Activated CD4-positive, CD25-positive, alpha-beta regulatory T cell treated with anti-CD3 and anti-CD28 coated beads, Interleukin-2, amount 50 U/mL, for 72 hours (primary cell): Measurements from ENCODE around the gene CNOT6.

Experiments used
- DNase-seq: peaks from one replicate; pipeline ENCODE4 v3.0.0; 2021

CNOT6 gene

GRCh38 chr5:180583738-180584137 lies 89.6 kb downstream of the CNOT6 start:
- no peak for DNase-seq

DNA sequence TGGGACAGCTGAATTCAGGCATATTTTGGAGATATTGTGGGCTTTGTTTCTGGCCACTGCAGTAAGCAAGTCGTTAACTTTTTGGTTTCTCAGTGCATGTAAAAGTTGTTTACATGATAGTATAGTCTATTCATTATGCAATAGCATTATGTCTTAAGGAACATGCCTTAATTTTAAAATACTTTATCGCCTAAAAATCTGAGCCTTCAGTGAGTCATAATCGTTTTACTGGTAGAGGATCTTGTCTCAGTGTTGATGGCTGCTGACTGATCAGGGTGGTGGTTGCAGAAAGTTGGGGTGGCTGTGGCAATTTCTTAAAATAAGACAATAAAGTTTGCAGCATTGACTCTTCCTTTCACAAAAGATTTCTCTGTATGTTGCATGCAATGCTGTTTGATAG lies 92.0 kb downstream of the CNOT6 start:
- DNase-seq, result no peak

DNA sequence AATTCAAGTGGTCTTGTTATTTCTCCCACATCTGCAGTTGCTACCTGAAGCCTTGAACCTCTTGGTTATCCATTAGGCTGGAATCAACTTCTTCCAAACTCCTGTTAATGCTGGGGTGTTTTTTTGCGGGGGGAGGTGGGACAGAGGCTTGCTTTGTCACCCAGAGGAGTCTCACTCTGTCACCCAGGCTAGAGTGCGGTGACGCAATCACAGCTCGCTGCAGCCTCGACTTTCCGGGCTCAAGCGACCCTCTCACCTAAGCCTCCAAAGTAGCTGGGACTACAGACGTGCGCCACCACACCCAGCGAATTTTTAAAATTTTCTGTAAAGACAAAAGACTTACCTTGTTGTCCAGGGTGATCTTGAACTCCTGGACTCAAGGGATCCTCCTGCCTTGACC lies 92.7 kb downstream of the CNOT6 start:
- DNase-seq, result no peak

DNA sequence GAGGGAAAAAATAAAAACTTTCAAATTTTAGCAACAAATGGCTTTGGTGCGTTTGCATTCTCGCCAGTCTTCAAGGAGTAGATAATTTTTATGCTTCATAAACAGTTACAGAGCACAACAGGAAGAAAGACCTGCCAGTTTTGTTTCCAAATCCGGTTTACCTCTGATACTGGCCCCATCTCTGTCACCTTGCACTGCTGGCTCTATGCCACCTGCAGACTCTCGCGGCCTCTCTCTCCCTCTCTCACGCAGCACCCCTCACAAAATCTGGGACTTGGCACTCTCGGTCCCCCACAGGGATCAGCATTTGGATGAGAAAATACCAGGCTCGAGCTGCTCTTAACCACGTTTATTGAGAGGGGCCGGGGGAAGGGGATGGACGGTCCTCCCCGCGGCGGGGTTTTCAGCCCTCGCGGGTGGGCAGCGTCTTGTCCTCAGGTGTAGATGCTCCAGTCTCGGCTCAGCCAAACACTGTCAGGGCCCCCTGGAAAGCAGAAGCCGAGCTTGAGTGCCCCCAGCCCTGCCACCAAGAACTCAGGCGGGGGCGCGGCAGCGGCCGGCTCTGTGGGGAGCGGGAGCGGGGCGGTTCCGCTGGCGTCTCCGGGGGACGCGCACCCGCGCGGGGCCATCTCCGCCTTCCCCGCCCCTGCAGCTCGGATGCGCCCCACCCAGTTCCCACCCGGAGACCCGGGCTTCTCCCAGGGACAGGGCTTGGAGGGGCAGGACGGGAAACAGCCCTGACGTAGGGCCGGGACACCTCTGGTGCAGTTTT lies 95.8 kb downstream of the CNOT6 start:
- DNase-seq, result no peak

DNA sequence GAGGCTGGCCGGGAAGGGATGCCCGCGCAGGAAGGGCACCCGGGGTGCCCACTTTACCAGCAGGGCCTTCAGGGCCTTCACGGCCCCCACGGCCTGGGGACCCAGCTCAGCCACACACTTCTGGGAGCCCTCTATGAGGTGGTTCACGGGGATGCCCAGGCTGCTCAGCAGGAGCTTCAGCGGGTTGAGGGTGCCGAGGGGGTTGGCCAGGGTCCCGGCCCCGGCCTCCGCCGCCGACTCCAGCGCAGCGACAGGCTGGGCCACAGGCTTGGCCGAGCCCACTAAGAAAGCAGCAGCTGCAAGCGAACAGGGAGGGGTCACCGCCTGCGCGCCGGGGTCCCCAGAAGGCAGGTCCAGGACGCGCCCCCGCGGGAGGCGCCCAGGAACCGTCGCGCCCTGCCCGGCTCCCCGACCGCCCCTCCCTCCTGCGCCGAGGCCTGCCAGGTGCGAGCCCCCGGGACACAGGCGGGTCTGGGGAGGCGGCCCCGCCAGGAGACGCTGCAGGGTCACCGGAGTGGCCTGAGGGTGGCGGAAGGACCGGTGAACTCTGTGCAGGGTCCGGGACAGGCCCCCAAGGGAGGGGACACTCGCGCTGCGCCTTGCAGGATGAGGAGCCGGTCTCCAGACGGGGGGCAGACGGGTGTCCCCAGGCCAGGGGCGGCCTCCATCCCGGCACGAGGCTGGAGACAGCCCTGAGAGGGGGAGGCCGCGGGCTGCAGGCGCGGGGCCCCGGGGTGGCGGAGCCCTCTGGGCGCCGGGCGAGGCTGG lies 96.5 kb downstream of the CNOT6 start:
- no peak for DNase-seq

DNA sequence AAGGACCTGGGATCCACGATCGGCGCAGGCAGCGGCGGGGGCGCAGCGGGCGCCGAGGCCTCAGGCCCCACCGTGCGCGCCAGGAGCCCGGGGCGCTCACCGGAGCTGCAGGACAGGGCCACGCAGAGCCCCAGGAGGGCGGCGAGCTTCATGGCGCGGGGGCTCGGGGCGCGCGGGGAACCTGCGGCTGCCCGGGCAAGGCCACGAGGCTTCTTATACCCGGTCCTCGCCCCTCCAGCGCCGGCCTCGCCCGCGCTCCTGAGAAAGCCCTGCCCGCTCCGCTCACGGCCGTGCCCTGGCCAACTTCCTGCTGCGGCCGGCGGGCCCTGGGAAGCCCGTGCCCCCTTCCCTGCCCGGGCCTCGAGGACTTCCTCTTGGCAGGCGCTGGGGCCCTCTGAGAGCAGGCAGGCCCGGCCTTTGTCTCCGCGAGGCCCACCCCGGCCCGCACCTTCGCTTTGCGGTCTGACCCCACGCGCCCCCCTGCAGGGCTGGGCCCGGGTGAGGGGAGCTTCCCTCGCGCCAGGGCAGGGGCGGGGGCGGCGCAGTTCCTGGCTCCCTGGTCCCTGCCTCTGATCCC lies 97.2 kb downstream of the CNOT6 start, which contains the start of gene SCGB3A1:
SCGB3A1 (minus strand) TSS at position 189 of the 577 bp plus-strand sequence; CDS start at position 152, 37 bp downstream.
- no peak for DNase-seq

DNA sequence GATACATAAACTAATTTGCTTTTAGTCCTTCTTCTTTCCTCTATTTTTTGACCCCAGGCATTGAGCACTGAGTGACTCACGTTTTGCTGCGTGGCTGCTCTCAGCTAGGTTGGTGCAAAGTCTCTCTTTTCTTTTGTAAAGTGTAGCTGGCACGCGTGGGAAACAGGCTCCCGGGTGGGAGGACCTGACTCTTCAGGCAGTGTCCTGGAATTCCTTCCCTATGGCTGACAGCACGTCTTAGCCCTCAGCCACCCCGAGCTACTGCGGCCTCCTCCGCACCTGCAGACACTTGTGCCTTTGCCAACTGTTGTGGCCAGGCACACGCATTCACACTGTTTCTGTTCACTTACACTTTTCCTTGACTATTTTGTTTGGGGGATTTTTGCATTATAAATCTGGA lies 98.0 kb downstream of the CNOT6 start:
- DNase-seq, result no peak

DNA sequence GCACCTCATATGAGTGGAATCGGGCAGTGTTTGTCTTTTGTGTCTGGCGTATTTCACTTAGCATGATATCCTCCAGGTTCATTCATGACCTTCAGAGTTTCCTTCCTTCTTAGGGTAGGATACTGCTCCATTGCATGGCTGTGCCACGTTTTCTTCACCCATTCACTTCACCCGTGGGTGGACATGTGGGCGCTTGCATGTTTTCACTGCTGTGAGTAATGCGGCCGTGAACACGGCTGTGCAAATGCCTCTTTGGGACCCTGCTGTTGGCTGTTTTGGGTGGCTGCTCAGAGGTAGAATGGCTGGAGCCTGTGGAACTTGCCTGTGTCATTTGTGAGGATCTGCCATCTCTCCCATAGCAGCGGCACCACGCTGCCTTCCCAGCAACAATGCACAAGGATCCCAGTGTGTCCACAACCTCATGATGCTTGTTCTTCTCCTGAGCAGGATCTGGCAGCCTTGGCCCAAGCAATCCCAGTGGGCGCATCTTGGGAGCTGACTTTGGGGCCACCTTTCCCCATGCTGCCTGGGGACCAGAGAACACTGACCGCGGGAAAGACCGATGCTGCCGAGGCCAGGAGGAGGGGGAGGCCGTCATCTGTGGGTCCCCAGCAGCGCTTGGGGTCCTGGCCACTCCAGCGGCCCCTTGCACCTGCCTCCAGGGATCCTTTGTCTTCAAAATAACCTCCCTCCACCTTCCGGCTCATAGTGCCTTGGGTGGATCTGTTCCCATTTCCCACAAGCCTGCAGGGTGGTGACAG lies 99.4 kb downstream of the CNOT6 start:
- no peak for DNase-seq

GRCh38 chr5:180594311-180595045 lies 100.3 kb downstream of the CNOT6 start:
- DNase-seq, result no peak

DNA sequence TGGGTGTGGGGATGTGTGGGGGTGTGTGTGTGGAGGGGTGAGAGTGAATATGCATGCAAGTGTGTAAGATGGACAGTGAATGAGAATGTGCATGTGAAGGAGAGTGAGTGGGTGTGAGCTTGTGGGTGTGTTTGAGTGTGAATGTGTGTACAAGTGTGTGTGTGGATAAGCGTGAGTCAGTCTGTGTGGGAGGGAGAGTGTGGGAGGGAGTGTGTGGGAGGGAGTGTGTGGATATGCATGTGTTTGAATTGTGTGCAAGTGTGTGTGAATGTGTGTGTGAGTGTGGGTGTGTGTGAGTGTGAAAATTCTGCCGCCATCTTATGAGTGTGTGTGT lies 100.8 kb downstream of the CNOT6 start:
- no peak for DNase-seq

DNA sequence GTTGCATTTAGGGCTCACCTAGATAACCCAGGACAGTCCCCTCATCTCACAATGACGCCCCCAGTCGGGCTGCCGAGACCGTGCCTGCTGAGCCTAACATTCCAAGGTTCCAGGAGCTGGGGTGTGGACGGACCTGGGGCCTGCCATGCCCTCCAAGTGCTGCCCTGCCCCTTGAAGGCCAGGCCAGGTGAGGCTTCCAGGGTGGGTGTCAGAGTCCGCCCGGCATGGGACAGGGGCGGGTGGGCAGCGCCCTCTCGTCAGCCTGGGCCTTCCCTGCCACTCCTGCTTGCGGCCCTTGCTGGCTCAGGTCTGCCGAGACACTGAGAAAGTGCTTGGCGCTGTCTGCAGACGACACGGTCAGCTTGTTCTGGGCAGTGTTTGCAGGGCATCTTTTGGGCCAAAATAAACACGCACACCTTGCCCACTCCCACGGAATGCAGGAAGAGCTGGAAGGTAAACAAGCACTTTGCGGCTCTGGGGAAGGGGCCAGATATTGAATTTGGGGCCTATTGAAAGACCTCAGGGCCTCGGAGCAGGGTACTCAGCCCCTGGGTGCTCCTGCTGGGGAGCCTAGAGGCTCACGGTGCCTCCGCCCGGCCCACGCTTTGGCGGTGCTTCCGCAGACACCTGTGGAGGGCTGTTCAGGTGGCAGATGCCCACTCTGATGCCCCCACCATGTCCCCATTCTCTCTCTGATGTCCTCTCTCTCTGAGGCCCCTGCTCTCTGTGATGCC lies 101.4 kb downstream of the CNOT6 start:
- no peak for DNase-seq

DNA sequence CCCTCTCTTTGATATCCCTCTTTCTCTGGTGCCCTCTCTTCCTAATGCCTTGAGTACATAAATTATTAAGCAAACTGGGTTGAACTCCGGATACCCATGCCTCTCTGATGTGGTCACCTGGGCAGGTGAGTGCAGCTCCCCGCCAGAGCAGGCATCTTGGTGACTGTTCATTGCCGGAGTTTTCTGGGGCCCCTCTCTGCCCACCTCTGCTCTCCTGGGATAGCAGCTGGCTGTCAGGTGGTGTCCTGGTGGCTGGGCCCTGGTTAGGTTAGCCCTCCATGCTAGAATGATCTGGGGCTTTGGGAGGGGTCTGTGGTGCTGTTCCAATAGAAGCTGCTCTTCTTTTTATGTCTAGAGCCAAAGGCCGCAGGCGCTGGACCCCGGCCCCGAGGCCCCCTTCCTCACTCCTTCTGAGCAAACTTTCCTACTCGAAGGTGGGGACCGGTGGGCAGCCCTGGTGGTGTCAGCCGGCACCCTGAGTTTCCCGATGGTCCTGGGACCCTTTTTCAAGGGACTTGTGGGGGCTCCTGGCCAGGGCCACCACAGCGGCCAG lies 102.0 kb downstream of the CNOT6 start:
- no peak for DNase-seq

- DNase-seq, result no peak
Observed at GRCh38 chr5:180596668-180597231, 102.6 kb downstream of the CNOT6 start.

DNA sequence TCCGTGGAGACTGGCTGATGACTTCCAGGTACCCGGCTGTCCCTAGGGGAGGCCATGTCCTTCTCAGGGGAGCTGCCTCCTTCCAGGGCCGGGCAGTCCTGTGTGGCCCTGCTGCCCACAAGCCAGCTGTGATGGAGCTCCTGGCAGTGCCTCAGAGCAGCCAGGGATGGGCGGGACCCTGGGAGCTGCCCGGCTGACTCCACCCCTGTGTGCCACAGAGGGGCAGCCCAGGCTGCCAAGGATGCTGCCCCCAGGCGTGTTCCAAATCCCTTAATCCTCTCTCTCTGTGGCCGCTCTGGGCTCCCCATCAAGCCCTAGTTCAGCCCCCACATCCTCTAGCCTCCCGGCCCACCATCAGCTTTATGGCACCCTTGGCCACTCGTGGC lies 104.1 kb downstream of the CNOT6 start:
- DNase-seq, result no peak

DNA sequence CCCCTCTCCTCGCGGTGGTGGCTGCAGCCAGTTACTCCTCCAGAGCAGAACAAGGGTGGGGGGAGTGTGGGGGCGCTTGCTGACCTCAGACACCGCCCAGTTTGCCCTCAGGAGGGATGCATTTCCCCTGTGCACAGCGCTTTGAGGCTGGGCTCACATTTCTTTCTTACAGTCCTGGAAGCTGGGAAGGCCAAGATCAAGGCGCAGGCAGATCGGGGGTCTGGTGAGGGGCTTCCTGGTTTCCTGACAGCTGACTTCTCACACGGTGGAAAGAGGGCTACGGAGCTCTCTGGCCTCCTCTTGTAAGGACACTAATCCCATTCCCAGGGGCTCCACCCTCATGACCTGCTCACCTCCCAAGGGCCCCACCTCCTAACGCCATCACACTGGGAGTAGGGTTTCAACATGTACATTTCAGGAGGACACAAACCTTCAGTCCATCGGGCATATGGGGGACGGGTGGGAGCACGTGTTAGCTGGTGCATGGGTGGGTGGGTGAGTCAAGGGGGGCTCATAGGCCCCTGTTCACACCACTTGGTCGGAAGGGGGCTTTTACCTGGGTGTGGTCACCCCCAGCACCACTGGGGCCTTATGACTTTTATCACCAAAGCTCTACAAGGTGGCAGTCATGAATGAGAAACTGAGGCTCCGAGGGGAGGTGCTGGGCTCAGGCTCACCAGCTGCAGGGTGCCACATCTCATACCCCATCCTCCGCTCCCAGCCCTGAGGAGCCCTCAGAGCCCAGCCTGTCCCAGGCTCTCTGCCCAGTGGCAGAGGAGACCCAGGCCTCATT lies 104.8 kb downstream of the CNOT6 start:
- no peak for DNase-seq

DNA sequence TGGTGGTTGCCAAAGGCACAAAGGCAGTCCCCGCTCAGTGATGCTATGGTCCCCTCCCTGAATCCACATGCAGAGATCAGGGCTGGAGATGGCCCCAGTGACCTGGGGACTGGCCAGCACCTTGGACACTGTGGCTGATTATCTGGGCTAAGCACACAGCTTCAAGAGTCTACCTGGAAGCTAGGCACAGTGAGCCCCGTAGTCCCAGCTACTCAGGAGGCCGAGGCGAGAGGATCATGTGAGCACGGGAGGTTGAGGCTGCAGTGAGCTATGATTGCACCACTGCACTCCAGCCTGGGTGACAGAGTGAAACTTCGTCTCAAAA lies 105.4 kb downstream of the CNOT6 start:
- DNase-seq, result no peak

DNA sequence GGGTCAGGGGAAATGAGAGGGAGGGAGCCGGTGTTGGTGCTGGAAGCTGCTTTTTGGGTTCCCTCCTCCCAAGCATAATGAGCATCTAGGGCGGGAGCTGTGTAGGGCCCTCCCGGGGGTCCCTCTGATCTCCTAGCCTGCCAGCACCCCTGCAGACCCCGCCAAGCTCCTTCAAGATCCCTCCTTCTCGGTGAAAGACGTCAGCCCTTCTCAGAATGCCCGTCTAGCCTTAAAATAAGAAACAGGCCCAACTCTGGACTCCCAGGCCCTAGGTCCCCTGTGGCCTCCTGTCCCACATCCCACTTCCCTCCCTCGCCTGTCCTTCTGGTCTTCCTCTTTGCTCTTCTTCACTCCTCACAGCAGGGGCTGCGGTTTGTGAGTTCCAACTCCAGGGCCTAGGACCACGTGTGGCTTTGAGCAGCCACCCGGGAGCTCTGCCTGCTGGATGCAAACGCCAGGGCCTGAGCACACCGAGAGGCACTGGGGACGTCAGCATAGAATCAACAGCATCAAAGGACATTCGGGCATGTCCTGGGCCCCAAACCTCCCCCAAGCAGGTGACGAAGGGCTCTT lies 105.9 kb downstream of the CNOT6 start:
- no peak for DNase-seq

- no peak for DNase-seq
Observed at GRCh38 chr5:180600554-180601041, 106.4 kb downstream of the CNOT6 start.

- no peak for DNase-seq
Observed at GRCh38 chr5:180601591-180602480, 107.7 kb downstream of the CNOT6 start.
